Measurements from ENCODE around the gene CLCN2.

GRCh38 chr3:184388936-184389230 is 27.5 kb upstream of the CLCN2 start:
- TF ChIP-seq EZH2 (IDR thresholded peaks at IDR 0.05; ENCODE audit: borderline replicate concordance) = no peak
- no peak for TF ChIP-seq CTCF (IDR thresholded peaks at IDR 0.05; ENCODE audit: poor library complexity)
